GM12878 (cell line): ENCODE results near the gene REEP6.

ENCODE experiments used
- BRCA1 ChIP-seq: IDR thresholded peaks from 2 replicates; pipeline ENCODE4 v1.6.1; 2011; ENCODE audit warnings: low read depth, low read length, improper control_type of control experiment
- CTCF ChIP-seq, 3 experiments: IDR thresholded peaks in 2 of 3; conservative IDR thresholded peaks in 1 of 3; 2 replicates each; pipeline ENCODE4 v1.5.1; 2011; ENCODE audit warnings: low read depth in 3 of 3, low read length in 3 of 3, mild to moderate bottlenecking in 3 of 3, control low read depth in 2 of 3, moderate library complexity in 2 of 3, inconsistent platforms in 1 of 3, mixed read lengths in 1 of 3; ENCODE audit not compliant: control insufficient read depth in 2 of 3, insufficient read depth in 1 of 3; ENCODE audit errors: extremely low read depth in 1 of 3
- EZH2 ChIP-seq: IDR thresholded peaks from 2 replicates; pipeline ENCODE4 v1.6.1; 2012; ENCODE audit warnings: low read depth, mild to moderate bottlenecking, control low read depth, inconsistent platforms, low read length, borderline replicate concordance; ENCODE audit not compliant: control insufficient read depth
- HDAC2 ChIP-seq: fragments of 200-600 bp; sonication (generic); IDR thresholded peaks from 2 replicates; pipeline ENCODE4 v1.6.1; 2017
- HDGF ChIP-seq: fragments of 450-650 bp; IDR thresholded peaks from 2 replicates; pipeline ENCODE4 v1.6.1; 2016; ENCODE audit warnings: antibody characterized with exemption
- NRF1 ChIP-seq: conservative IDR thresholded peaks from 2 replicates; pipeline ENCODE4 v1.6.1; 2011; ENCODE audit warnings: mild to moderate bottlenecking, low read depth, low read length, improper control_type of control experiment
- POLR2AphosphoS5 ChIP-seq: IDR thresholded peaks from 2 replicates; pipeline ENCODE4 v1.6.1; 2011; ENCODE audit warnings: mild to moderate bottlenecking, low read length, inconsistent platforms
- RB1 ChIP-seq: fragments of 450-650 bp; formaldehyde crosslinking; IDR thresholded peaks from 2 replicates; pipeline ENCODE4 v1.6.1; 2017; ENCODE audit warnings: mild to moderate bottlenecking, borderline replicate concordance
- RCOR1 ChIP-seq: conservative IDR thresholded peaks from 2 replicates; pipeline ENCODE4 v1.6.1; 2012; ENCODE audit warnings: low read depth, low read length, improper control_type of control experiment
- TAF1 ChIP-seq: IDR thresholded peaks from 2 replicates; pipeline ENCODE4 v1.6.1; 2011; ENCODE audit warnings: mild to moderate bottlenecking, low read depth, low read length, borderline replicate concordance
- TF ChIP-seq, protein P1 (sequence below): fragments of 450-650 bp; IDR thresholded peaks from 2 replicates; pipeline ENCODE4 v1.6.1; 2016; ENCODE audit warnings: mild to moderate bottlenecking, moderate library complexity, borderline replicate concordance
- TF ChIP-seq, protein P2 (sequence below): IDR thresholded peaks from 2 replicates; pipeline ENCODE4 v1.6.1; 2012; ENCODE audit warnings: mild to moderate bottlenecking, low read depth, low read length
- TF ChIP-seq, protein P3 (sequence below): IDR thresholded peaks from 2 replicates; pipeline ENCODE4 v1.6.1; 2012; ENCODE audit warnings: improper control_type of control experiment, low read depth, low read length; ENCODE audit not compliant: insufficient replicate concordance
- TF ChIP-seq, protein P4 (sequence below): IDR thresholded peaks from 2 replicates; pipeline ENCODE4 v1.6.1; 2012; ENCODE audit warnings: low read depth, low read length, improper control_type of control experiment

DNA sequence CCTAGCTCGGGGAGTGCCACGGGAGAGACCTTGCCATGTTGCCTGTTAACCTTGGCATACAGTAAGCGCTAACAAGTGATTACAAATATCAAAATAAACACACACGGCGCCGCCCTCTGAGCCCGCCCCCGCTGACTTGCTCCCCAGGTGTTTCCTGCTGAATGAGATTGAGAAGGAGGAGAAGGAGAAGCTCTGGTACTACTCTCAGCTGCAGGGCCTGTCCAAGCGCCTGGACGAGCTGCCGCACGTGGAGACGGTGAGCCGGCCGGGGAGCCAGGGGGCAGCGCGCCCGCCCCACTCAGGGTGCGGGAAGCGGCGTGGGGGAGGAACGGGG lies 36.0 kb upstream of the REEP6 start:
- TF ChIP-seq HDGF, result no peak
- TF ChIP-seq, protein P1, sequence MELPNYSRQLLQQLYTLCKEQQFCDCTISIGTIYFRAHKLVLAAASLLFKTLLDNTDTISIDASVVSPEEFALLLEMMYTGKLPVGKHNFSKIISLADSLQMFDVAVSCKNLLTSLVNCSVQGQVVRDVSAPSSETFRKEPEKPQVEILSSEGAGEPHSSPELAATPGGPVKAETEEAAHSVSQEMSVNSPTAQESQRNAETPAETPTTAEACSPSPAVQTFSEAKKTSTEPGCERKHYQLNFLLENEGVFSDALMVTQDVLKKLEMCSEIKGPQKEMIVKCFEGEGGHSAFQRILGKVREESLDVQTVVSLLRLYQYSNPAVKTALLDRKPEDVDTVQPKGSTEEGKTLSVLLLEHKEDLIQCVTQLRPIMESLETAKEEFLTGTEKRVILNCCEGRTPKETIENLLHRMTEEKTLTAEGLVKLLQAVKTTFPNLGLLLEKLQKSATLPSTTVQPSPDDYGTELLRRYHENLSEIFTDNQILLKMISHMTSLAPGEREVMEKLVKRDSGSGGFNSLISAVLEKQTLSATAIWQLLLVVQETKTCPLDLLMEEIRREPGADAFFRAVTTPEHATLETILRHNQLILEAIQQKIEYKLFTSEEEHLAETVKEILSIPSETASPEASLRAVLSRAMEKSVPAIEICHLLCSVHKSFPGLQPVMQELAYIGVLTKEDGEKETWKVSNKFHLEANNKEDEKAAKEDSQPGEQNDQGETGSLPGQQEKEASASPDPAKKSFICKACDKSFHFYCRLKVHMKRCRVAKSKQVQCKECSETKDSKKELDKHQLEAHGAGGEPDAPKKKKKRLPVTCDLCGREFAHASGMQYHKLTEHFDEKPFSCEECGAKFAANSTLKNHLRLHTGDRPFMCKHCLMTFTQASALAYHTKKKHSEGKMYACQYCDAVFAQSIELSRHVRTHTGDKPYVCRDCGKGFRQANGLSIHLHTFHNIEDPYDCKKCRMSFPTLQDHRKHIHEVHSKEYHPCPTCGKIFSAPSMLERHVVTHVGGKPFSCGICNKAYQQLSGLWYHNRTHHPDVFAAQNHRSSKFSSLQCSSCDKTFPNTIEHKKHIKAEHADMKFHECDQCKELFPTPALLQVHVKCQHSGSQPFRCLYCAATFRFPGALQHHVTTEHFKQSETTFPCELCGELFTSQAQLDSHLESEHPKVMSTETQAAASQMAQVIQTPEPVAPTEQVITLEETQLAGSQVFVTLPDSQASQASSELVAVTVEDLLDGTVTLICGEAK, result no peak
- TF ChIP-seq, protein P2, sequence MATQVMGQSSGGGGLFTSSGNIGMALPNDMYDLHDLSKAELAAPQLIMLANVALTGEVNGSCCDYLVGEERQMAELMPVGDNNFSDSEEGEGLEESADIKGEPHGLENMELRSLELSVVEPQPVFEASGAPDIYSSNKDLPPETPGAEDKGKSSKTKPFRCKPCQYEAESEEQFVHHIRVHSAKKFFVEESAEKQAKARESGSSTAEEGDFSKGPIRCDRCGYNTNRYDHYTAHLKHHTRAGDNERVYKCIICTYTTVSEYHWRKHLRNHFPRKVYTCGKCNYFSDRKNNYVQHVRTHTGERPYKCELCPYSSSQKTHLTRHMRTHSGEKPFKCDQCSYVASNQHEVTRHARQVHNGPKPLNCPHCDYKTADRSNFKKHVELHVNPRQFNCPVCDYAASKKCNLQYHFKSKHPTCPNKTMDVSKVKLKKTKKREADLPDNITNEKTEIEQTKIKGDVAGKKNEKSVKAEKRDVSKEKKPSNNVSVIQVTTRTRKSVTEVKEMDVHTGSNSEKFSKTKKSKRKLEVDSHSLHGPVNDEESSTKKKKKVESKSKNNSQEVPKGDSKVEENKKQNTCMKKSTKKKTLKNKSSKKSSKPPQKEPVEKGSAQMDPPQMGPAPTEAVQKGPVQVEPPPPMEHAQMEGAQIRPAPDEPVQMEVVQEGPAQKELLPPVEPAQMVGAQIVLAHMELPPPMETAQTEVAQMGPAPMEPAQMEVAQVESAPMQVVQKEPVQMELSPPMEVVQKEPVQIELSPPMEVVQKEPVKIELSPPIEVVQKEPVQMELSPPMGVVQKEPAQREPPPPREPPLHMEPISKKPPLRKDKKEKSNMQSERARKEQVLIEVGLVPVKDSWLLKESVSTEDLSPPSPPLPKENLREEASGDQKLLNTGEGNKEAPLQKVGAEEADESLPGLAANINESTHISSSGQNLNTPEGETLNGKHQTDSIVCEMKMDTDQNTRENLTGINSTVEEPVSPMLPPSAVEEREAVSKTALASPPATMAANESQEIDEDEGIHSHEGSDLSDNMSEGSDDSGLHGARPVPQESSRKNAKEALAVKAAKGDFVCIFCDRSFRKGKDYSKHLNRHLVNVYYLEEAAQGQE, result no peak
- TF ChIP-seq, protein P3, sequence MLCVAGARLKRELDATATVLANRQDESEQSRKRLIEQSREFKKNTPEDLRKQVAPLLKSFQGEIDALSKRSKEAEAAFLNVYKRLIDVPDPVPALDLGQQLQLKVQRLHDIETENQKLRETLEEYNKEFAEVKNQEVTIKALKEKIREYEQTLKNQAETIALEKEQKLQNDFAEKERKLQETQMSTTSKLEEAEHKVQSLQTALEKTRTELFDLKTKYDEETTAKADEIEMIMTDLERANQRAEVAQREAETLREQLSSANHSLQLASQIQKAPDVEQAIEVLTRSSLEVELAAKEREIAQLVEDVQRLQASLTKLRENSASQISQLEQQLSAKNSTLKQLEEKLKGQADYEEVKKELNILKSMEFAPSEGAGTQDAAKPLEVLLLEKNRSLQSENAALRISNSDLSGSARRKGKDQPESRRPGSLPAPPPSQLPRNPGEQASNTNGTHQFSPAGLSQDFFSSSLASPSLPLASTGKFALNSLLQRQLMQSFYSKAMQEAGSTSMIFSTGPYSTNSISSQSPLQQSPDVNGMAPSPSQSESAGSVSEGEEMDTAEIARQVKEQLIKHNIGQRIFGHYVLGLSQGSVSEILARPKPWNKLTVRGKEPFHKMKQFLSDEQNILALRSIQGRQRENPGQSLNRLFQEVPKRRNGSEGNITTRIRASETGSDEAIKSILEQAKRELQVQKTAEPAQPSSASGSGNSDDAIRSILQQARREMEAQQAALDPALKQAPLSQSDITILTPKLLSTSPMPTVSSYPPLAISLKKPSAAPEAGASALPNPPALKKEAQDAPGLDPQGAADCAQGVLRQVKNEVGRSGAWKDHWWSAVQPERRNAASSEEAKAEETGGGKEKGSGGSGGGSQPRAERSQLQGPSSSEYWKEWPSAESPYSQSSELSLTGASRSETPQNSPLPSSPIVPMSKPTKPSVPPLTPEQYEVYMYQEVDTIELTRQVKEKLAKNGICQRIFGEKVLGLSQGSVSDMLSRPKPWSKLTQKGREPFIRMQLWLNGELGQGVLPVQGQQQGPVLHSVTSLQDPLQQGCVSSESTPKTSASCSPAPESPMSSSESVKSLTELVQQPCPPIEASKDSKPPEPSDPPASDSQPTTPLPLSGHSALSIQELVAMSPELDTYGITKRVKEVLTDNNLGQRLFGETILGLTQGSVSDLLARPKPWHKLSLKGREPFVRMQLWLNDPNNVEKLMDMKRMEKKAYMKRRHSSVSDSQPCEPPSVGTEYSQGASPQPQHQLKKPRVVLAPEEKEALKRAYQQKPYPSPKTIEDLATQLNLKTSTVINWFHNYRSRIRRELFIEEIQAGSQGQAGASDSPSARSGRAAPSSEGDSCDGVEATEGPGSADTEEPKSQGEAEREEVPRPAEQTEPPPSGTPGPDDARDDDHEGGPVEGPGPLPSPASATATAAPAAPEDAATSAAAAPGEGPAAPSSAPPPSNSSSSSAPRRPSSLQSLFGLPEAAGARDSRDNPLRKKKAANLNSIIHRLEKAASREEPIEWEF, result no peak
- TF ChIP-seq, protein P4, sequence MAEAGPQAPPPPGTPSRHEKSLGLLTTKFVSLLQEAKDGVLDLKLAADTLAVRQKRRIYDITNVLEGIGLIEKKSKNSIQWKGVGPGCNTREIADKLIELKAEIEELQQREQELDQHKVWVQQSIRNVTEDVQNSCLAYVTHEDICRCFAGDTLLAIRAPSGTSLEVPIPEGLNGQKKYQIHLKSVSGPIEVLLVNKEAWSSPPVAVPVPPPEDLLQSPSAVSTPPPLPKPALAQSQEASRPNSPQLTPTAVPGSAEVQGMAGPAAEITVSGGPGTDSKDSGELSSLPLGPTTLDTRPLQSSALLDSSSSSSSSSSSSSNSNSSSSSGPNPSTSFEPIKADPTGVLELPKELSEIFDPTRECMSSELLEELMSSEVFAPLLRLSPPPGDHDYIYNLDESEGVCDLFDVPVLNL, result no peak
- TF ChIP-seq CTCF (IDR thresholded peaks at IDR 0.05 in 2 of 3, conservative IDR thresholded peaks at IDR 0.05 in 1 of 3; ENCODE audit: control insufficient read depth in 2 of 3, extremely low read depth in 1 of 3, insufficient read depth in 1 of 3, low read depth in 3 of 3, low read length in 3 of 3), result no peak
- TF ChIP-seq TAF1, result no peak
- no peak for TF ChIP-seq RB1
- no peak for TF ChIP-seq BRCA1
- TF ChIP-seq HDAC2, result no peak
- no peak for TF ChIP-seq NRF1
- no peak for TF ChIP-seq EZH2
- no peak for TF ChIP-seq POLR2AphosphoS5
- no peak for TF ChIP-seq RCOR1
